HS-27A (cell line): ENCODE data around the gene ASIC1.

Source experiments
- DNase-seq: peaks from one replicate; pipeline ENCODE4 v3.0.0-alpha.2; 2012; ENCODE audit warnings: low read depth, missing footprints

ASIC1 gene

DNA sequence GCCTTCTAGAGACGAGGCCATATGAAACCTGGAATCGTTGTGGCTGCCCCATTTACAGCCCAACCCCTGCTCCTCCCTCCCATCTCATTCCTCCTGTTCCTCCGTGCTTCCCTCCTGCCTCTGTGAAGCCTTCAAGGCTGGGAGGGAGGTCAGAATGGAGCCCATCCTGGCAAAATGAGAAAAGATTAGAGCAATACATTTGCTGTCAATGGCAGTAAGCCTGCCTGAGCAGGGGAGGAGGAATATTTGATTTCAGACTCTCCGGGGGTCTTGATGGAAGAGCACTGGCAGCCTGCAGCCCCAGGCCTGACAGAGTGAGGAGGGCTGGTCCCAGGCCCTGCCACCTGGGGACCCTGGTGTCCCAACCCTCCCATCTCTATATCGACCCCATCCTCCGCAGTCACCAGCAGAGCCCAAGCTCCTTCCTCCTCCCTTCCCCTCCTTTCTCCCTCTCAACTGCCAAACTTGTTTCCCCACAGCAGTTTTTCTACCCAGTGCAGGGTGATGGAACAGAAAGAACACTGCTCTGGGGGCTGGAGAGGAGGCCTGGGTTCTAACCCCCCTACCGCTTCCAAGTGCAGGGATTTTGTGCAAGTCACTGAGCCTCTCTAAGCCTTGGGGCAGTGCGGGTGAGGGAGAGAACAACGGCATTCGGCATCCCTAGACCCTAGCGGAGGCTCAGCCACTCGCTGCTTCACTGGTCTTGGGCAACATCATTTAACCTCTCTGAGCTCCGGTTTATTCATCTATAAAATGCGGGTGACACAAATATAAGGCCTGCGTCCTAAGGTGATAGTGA is 16.1 kb upstream of the ASIC1 start:
- DNase-seq, result no peak

DNA sequence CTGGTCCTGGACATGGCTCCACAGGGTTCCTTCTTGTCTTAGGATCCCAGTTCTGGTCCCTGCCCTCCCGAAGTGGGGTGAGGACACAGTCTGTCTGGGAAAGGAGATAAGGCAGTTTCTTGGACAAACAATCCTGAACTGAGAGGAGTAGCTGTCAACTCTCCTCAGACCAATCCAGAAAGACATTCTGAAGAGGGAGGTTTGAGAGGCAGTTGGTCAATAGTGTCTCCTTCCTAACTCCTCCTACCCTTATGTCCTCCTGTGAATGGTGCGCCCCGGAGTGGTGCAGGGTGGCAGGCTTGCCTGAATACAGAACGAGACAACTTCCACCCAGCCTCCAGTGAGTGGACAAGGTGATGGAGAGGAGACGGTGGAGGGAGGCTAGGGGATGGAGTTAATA is 15.4 kb upstream of the ASIC1 start:
- no peak for DNase-seq

DNA sequence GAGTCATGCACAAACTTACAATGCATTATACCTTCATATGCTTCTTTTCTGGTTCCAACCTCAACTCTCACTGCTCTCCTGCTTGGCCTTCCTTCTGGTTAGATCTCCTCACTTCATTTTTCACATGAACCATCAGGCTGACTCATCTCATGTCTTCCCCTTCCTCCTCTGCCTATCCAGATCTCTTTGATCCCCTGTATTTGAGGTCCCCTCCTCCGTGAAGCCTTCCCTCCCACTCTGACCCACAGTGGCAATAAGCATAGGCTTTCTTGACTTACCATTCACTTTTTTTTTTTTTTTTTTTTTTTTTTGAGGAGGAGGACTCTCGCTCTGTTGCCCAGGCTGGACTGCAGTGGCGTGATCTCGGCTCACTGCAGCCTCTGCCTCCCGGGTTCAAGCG is 14.7 kb upstream of the ASIC1 start:
- DNase-seq, result no peak

DNA sequence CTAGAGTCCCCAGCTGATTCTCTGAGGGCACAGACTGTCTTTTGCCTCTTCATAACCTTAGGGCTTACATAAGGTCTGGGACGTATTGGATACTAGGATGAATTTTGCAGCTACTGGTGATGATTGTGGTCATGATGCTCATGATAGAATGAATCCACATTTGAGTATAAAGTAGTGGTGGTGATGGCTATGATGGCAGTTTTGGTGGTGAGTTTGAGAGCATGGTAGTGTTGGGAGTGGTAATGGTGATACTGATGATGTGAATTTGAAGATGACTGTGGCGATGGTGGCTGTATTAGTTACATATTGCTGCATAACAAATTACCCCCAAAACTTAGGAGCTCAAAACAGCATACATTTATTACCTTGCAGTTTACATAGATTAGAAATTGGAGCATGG is 14.1 kb upstream of the ASIC1 start:
- DNase-seq, result no peak

DNA sequence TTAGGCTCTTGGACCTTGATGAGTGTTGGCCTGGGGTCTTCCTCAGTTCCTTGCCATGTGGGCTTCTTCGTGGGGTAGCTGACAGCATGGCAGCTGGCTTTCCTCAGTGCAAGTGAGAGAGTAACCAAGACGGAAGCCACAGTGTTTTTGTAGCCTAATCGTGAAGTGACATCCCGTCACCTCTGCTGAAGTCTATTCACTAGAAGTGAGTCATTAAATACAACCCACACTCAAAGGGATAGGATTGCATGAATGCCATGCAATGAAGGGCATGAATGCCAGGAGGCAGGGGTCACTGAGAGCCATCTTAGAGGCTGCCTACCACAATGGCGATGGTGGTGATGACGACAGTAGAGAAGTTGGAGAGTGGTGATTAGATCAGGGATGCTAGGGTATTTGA is 13.5 kb upstream of the ASIC1 start:
- DNase-seq, result no peak

DNA sequence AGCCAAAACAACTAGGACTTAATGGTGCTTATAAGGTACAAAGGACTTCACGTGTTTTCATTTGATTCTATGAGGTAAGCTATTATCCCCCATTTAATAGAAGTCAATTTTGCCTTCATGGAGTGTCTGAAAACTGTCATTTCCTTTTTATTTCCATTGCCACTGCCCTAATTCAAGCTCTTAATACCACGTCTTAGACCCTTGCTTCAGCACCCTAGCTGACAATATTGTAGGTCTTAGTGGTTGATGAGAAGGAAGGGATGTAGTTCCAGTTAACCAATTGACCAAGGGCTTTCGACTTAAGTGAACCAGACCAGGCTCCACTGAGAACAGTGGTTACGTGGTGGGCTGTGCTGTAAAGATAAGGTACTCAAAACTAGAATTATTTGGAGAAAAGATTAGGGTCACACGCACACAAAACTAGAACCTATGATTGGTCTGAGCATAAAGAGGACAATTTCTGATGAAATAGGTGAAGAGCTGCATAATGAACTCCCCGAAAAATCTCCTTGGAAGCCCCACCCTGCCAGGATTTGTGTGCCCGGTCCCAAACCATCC is 9.6 kb upstream of the ASIC1 start:
- no peak for DNase-seq

DNA sequence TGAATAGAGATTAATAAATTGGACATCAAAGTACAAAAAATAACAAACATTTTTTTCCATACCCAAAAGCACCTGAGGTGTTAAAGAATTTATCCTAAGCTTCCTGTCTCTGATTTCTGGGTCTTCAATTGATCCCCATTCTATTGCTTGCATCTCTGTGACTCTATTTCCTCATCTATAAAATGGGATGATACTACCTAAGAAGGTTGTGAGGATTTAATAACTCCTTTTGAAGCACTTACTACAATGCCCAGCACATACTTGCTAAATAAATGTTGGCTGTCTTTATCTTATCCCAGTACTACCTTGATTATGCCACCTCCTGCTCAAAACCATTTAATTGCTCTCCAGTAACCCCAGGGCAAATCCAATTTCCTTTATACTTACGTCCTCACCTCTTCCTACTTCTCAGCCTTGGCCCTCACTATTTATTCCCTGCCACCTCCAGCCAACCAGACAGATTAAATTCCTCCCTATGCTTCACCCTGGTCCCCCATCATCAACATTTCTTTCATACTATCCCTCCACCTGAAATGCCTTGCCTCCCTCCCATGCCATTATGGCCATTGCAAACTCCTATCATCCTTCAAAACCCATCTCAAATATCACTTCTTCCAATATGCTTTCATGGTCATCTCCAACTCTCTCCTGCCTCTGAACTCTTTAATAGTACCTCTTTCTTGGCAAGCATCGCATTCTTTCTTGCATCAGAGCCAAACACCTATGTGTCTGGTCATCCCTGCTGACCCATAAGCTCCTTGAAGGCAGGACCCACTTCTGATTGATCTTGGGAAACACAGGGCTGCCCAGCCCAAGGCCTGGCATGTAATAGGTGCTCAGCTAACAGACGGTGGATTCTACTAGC is 7.9 kb upstream of the ASIC1 start:
- no peak for DNase-seq

DNA sequence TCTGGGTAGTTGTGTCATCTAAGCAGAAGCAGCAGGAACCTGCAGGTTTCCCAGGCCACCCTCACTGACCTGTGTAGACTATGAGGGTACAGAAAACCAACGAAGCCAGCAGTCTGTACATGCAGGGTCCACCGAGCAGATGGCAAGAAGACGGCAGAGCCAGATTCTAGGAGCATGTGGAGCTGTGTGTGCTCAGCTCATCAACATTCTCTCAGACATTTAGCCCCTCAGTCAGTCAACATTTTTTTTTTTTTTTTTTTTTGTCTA is 7.3 kb upstream of the ASIC1 start:
- DNase-seq, result no peak

DNA sequence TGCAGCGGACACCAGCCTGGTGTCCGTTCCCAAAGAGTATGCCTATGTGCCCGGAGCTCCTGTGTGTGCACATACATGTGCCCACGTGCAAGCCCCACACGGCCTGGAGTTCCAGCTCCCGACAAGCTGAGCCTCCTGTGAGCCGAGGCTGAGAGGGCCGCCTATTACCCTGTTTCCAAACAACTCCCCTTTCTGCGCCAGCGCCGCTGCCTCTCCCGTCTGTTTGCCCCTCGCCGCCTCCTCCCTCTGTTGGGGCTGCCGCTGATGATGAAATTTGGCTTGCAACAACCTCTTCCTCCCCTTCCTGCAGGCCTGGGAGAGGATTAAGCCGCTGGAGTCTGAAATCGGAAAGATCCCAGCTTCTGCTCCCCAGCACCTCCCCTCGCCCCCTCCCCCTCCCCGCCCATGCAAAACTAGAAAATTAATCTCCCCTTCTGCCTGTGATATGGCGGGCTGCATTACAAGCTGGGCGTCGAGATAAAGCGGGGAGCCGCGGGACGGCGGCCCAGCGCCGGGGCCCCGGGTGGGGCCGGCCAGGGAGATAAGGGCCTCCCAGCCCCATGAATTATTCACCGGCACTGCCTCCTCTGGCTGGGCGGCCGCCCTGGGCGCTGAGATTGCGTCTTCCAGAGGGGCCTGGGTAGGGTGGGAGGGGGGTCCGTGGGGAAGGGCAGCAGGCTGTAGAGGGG is 6.8 kb upstream of the ASIC1 start:
- DNase-seq, result no peak

DNA sequence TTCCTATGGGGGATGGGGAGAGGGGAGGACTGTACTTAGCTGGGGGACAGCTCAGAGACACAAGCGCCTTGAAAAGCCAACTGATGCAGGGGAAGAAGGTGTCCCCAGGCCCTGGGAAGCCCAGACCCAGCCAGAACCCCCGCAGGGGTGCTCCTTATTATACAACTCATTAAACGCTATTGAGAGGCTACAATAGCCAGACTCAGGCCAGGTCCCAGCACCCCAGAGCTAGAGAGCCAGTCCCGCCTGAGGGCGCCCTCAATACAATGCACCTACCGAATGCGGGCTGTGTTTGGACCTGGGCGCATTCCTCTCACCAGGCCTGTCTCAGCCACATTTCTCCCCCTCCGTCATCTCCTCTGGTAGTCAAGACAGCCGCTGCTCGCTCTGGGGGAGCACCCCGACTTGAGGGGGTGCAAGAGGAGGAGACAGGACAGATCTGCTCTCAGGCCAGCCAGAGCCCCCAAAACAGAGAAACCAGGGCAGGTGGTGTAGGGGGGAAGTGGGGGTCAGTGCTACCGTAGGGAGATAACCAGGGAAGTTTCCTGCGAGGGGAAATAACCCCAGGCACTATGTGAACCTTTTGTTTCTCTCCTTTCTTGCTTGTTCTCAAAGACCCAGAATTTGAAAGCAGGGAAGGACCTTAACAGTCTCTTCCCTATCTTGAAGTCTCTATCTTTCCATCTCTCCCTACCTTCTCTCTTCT is 6.1 kb upstream of the ASIC1 start:
- DNase-seq, result no peak

DNA sequence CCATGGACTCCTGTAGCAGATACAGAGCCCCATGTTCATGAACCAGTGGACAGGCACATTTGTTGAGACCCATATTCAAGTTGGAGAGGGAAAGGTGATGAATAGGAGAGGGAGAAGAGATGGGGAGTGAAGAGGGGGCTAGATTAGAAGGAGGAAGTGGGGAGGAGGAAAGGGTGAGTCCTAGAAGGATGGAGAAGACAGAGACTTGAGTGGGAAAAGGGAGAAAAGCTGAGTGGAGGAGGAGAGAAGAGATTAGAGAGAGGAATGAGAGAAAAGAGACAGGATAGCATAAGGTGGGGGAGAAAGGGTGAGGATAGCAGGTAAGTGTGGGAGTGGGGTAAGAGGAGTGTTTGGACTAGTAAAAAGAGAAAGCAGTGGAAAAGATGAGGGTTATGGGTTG is 4.9 kb upstream of the ASIC1 start:
- DNase-seq, result no peak

DNA sequence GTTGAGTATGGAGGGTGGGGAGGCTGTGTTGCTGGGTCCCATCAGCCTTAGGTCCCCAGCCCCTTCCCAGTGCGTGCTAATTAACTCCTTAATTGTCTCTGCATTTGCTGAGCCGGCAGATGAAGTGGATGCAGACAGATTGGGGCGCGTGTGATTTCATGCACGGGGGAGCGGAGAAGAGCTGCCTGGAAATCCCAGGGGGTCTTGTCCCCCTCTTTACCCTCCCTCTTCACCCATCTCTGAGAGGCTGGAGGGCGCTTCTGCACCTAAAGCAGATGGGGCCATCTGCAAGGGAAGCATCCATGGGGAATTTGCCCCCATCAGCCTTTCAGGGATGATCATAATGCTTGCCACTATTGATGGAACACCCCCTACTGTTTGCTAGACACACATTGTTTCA is 4.4 kb upstream of the ASIC1 start:
- no peak for DNase-seq

DNA sequence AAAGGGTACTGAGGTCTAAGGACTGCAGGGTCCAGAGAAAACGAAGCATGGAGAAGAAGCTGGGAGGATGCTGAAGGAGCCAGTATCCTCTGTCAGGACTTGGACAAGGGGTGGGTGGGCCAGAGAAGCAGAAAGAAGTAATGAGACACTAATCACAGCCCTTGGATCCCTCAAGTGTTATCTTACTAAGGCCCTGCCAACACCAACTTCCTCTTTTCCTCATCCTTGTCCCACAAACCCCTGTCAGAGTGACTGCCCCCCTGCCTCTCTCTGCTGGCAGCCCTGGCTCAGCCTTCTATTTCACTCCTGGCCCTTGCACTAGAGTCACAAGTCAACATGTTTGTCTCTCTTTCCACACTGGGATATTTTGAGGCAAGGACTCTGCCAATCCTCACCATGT is 3.8 kb upstream of the ASIC1 start:
- no peak for DNase-seq

DNA sequence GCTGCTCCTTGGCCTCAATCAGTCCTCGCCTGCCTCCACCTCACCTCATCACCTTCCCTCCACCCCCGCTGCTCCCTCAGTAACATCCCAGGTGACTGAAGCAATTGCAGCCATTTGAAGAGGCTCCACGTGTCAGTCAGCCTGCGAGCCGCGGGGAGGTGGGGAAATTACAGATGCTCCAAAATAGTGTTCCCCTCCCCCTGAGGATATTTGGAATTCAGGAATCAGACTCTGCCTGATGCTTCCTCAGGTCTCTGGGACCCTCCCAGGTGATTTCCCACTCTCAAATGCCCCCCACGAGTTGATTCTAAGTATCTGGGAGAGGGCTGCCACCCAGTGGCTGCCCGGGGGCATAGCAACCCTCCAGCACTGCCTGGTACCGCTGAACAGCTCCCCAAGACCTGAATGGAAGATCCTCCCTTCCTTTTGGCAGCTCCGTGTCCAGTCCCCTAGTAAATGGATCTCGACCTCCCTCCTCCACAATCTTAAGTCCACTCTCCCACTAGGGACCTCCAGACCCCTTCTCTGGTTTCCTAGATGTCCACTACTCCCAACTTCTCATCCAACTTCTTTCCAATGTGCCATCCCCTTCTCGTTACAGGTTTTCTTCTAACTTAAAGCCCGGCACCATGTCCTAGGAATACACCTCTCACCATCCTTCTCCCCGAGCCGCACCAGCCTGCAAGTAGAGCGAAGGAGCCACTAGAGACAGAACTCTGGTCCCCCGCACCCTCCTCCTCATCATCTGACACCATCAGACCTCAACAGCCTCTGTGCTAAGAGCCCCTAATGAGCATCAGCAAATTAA is 1.4 kb upstream of the ASIC1 start:
- DNase-seq, result no peak

DNA sequence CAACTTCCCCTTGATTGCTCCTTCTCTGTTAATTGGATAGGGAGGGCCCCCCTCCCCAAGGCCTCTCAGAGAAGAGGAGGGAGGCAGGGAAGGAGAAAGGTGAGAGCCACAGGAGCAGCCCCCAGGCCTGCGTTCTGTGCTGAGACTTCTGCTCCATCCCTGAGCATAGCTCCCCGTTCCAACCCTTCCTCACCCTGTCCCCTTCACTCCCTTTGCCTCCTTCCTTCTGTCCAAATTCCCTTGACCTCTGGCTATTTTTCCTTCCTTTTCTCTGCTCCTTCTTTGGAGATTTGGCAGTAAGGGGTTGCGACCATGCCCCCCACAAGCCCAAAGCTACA is 788 bp upstream of the ASIC1 start:
- no peak for DNase-seq

DNA sequence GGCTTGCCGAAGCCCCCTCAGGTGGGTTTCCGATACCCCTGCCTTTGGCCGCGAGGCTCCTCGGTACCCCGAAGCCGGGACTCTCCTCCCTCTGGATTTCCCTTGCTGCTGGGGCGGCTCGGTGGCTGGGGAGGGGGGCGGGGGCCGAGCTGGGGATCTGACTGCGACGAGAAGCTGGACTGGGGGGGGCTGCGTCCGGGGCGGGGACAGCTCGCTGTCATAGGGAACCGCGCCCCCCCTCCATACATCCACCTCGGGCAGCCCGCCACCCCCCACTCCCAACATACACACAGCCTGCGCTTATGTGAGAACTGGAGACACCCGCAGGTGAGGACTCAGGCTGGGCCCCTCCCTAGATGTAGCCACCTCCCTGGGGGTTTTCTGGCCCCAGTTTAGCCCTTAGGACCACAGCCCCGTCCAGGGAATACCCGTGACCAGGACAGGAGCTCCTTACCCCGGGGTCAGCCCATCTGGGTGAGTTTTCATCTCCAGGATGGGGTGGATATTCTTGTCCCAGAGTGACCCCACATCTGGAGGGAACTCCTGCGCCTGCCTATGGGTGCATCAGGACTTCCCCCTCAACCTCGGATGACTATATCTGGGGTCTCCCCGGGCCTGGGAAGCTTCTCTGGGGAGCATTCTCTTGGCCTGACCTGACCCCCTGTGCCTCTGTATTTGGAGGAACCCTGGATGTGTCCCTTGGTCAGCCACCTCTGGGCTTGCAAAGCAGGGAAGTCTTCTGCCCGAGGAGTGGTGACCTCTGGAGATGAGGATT is 687 bp downstream of the ASIC1 start:
- no peak for DNase-seq

DNA sequence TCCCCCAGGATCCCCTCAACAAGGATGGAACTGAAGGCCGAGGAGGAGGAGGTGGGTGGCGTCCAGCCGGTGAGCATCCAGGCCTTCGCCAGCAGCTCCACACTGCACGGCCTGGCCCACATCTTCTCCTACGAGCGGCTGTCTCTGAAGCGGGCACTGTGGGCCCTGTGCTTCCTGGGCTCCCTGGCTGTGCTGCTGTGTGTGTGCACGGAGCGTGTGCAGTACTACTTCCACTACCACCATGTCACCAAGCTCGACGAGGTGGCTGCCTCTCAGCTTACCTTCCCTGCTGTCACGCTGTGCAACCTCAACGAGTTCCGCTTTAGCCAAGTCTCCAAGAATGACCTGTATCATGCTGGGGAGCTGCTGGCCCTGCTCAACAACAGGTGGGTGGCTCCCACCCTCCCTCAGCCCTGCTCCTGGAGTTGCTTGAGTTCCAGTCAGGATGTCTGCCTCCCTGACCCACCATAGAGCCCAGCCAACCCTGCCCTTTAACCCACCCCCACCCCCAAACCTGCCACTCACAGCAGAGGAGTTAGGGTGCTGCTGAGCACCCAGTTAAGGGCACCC is 1.4 kb downstream of the ASIC1 start:
- DNase-seq, result no peak

DNA sequence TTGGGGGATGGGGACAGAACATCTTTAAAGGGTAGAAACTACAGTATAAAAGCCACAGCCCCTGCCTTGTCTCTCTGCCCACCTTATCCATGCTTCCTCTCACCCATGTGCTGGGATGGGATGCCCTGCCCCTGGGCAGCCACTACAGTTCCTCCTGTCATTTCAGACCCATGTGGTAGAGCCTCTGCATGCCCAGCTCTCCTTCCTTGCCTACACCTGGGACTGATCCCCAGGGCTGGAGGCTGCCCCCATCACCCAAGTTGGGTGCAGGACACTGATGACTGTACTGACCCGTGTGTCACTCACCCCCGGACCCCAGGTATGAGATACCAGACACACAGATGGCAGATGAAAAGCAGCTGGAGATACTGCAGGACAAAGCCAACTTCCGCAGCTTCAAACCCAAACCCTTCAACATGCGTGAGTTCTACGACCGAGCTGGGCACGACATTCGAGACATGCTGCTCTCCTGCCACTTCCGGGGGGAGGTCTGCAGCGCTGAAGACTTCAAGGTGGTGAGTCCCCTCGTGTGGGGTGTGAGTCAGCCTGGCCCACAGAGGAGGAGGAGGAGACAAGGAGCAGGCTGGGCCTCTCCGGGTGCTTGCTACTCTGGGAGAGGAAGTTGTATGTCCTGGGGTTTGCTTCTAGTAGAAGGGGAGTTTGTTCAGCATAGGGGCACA is 2.2 kb downstream of the ASIC1 start:
- no peak for DNase-seq

DNA sequence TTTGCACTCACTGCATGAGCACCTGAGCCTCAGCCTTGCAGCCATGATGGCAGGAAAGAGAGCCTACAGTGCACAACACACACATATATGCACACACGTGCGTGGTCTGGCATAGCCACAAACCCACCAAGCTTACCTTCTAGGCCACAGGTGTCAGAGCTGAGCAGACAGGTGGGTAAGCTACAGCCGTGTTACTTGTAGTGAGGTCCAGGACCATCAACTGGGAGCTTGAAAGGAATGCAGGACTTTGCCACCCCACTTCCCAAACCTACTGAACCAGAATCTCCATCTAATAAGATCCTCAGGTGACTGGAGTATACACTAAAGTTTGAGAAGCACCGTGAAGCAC is 2.7 kb downstream of the ASIC1 start:
- DNase-seq, result no peak

DNA sequence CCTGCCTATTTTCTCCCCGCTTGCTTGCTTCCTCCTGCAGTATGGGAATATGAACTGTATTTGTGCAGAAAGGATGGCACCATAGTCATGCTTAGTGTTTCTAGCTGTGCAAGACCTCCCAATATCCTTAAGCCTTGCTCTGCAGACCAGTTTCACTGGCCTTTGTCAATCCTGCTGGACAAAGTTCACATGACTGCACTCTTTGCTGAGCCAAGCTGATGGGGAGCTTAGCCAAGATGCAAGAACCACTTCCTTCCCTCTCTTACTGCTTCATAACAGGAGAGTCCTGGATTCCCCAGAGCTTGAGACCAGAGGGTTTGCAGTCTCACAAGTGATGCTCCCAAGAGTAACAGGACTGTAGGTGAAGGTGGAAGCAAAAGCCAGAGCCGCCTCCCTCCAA is 3.8 kb downstream of the ASIC1 start:
- no peak for DNase-seq
